Measurements from ENCODE around the gene MAML3. TPM values are rescaled to one million over a fixed set of nuclear protein-coding genes. Genes with fewer than 3 reads are reported as not detected.

The MAML3 gene
- total RNA-seq, 4 donors from 2014 or later = 16.1 to 40.0 (median 18.1) TPM

DNA sequence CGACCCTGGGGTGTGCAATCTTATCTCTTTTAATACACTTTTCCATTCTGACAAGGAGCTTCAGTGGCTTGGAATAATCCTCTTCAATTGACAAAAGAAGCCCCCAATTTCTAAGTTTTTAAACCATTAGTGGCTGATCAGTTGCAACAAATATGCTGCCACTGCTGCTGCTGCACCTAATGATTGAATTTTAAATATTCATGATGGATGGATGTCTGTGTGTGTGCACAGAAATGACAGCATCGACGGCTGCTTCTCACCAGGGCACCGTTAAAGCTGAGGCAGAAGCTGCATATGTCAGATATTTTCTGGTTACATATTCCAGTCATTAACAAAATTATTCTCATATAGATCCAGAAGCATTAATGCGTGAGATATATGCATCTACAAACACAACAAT lies 306.0 kb downstream of the MAML3 start:
- Histone ChIP-seq H3K27ac (no peak overlapping the region), H3K4me1 (peaks cover 0 to 7% (median 0%) of the 10 kb centered on the region in 4 donors), H3K9me3 (no peaks in the 10 kb centered on the region), H3K36me3 (no peaks in the 10 kb centered on the region), H3K27me3 (no peaks in the 10 kb centered on the region), H3K4me3 (no peak overlapping the region)
- 78 to 98% methylated on average over 5 of the region's 5 CpGs for WGBS, 2 donors (ENCODE audit: low coverage in 1 of 2)
- DNase-seq = no peak
- TF ChIP-seq POLR2A (IDR thresholded peaks at IDR 0.05) (no peak), POLR2AphosphoS5 (IDR thresholded peaks at IDR 0.05) (no peak), EP300 (IDR thresholded peaks at IDR 0.05; ENCODE audit: low read depth) (no peak)
- TF ChIP-seq, protein P1, sequence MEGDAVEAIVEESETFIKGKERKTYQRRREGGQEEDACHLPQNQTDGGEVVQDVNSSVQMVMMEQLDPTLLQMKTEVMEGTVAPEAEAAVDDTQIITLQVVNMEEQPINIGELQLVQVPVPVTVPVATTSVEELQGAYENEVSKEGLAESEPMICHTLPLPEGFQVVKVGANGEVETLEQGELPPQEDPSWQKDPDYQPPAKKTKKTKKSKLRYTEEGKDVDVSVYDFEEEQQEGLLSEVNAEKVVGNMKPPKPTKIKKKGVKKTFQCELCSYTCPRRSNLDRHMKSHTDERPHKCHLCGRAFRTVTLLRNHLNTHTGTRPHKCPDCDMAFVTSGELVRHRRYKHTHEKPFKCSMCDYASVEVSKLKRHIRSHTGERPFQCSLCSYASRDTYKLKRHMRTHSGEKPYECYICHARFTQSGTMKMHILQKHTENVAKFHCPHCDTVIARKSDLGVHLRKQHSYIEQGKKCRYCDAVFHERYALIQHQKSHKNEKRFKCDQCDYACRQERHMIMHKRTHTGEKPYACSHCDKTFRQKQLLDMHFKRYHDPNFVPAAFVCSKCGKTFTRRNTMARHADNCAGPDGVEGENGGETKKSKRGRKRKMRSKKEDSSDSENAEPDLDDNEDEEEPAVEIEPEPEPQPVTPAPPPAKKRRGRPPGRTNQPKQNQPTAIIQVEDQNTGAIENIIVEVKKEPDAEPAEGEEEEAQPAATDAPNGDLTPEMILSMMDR (IDR thresholded peaks at IDR 0.05) = no peak
- intact Hi-C loops (cut with DNase I; ENCODE audit: low total_unique reads) = no loop called here
- in situ Hi-C loops (cut with MboI; ENCODE audit: low pct_ligation_motif_present in 1 of 4, low pct_unique_long_range_greater_than_20kb in 1 of 4, low sequenced_read_pairs in 3 of 4) = no loop called here

DNA sequence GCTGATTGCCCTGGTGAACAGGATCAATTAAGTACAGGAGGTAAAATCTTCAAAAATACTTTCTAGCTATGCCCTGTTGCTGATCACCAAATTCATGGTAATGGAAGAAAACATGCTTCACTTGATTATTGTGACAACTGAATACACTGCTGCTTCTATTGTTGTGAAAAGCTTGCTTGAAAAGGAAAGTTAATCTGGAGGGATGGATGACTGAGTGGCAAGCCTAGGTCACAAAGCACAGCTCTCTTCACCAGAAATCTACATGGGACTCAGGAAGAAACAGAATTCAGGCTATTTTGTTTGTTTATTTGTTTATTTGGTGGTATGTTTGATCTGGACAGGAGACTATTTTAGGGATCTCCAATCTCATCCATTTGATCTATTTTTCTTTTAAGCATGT lies 306.4 kb downstream of the MAML3 start:
- no peak for TF ChIP-seq EP300 (IDR thresholded peaks at IDR 0.05; ENCODE audit: low read depth)
- TF ChIP-seq, protein P1 (IDR thresholded peaks at IDR 0.05) = no peak
- no peak for TF ChIP-seq POLR2A (IDR thresholded peaks at IDR 0.05)
- Histone ChIP-seq H3K27me3 (no peaks in the 10 kb centered on the region), H3K9me3 (no peaks in the 10 kb centered on the region), H3K4me1 (peaks cover 0 to 7% (median 0%) of the 10 kb centered on the region in 4 donors), H3K36me3 (no peaks in the 10 kb centered on the region), H3K27ac (no peak overlapping the region), H3K4me3 (no peak overlapping the region)
- intact Hi-C loops (cut with DNase I; ENCODE audit: low total_unique reads) (no loop called here), in situ Hi-C loops (cut with MboI; ENCODE audit: low pct_ligation_motif_present in 1 of 4, low pct_unique_long_range_greater_than_20kb in 1 of 4, low sequenced_read_pairs in 3 of 4) (no loop called here)
- no peak for DNase-seq

DNA sequence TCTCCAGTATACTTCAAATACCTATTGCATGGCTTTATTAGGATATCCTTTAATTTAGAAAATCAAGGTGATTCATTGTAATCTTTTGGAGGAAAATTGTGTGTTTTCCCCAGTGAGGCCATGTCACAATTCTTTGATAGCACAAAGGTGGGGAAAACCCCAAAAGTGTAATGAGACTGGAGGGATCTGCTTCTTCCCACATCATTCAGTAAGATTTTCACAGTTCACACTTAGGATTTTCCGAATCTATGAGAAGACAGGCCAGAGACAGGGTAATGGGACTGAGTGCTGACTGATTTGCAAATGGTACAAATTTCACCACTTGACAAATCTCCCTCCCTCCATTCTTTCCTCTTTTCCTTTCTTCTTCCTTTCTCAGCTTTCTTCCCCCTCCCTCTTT lies 307.2 kb downstream of the MAML3 start:
- peaks cover 0 to 11% (median 3%) of the 10 kb centered on the region in 4 donors for H3K4me1 ChIP-seq
- TF ChIP-seq EP300 (IDR thresholded peaks at IDR 0.05; ENCODE audit: low read depth) (no peak), POLR2AphosphoS5 (IDR thresholded peaks at IDR 0.05) (no peak), POLR2A (IDR thresholded peaks at IDR 0.05) (no peak)
- TF ChIP-seq, protein P1 (IDR thresholded peaks at IDR 0.05) = no peak
- intact Hi-C loops (cut with DNase I; ENCODE audit: low total_unique reads) (no loop called here), in situ Hi-C loops (cut with MboI; ENCODE audit: low pct_ligation_motif_present in 1 of 4, low pct_unique_long_range_greater_than_20kb in 1 of 4, low sequenced_read_pairs in 3 of 4) (no loop called here)
- no peaks in the 10 kb centered on the region for H3K9me3 ChIP-seq
- no peaks in the 10 kb centered on the region for H3K36me3 ChIP-seq
- DNase-seq = no peak
- no peak overlapping the region for H3K4me3 ChIP-seq
- no peak overlapping the region for H3K27ac ChIP-seq
- no peaks in the 10 kb centered on the region for H3K27me3 ChIP-seq
- WGBS, 2 donors (ENCODE audit: low coverage in 1 of 2) = 88 to 89% methylated on average over 1 of the region's 1 CpG

DNA sequence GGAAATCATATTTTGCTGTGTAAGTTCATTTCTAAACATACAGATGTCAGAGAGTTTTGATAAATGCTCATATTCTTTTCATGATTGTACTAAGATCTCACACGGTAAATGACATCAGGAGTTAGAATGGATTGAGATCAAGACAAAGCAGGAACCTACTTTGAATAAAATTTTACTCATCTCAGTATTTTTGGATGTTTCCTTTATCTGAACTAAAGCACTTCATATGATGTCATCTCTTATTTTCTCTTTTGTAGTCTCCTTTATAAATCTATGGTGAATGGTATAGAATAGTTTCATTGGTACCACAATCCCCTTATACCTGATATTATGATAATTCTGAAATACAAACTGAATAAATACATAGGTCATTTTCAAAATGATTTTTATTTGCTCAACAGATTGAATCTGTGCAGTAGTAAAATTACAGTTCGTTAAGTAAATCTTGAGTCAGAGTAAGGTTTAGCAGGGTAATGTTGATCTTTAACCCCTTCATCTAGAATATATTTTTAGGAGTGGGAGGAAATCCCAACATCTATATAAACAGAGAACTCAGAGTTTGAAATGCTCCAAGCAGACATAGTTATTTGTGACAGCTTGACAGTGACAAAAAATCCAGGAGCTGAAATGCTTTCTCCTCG lies 308.4 kb downstream of the MAML3 start:
- 61 to 62% methylated on average over 3 of the region's 3 CpGs for WGBS, 2 donors (ENCODE audit: low coverage in 1 of 2)
- H3K4me3 ChIP-seq = no peak overlapping the region
- no peak for DNase-seq
- intact Hi-C loops (cut with DNase I; ENCODE audit: low total_unique reads) = no loop called here
- TF ChIP-seq EP300 (IDR thresholded peaks at IDR 0.05; ENCODE audit: low read depth) = no peak
- no peak for TF ChIP-seq POLR2A (IDR thresholded peaks at IDR 0.05)
- TF ChIP-seq, protein P1 (IDR thresholded peaks at IDR 0.05) = no peak
- no peak for TF ChIP-seq POLR2AphosphoS5 (IDR thresholded peaks at IDR 0.05)
- no peaks in the 10 kb centered on the region for H3K9me3 ChIP-seq
- no peak overlapping the region for H3K27ac ChIP-seq
- no peaks in the 10 kb centered on the region for H3K36me3 ChIP-seq
- H3K27me3 ChIP-seq = no peaks in the 10 kb centered on the region
- peaks cover 0 to 23% (median 13%) of the 10 kb centered on the region in 4 donors for H3K4me1 ChIP-seq
- in situ Hi-C loops (cut with MboI; ENCODE audit: low pct_ligation_motif_present in 1 of 4, low pct_unique_long_range_greater_than_20kb in 1 of 4, low sequenced_read_pairs in 3 of 4) = no loop called here

All from transverse colon (tissue), 4 donors.